ENCODE measurements around the gene GTF2H4.

- TF ChIP-seq, protein P1, sequence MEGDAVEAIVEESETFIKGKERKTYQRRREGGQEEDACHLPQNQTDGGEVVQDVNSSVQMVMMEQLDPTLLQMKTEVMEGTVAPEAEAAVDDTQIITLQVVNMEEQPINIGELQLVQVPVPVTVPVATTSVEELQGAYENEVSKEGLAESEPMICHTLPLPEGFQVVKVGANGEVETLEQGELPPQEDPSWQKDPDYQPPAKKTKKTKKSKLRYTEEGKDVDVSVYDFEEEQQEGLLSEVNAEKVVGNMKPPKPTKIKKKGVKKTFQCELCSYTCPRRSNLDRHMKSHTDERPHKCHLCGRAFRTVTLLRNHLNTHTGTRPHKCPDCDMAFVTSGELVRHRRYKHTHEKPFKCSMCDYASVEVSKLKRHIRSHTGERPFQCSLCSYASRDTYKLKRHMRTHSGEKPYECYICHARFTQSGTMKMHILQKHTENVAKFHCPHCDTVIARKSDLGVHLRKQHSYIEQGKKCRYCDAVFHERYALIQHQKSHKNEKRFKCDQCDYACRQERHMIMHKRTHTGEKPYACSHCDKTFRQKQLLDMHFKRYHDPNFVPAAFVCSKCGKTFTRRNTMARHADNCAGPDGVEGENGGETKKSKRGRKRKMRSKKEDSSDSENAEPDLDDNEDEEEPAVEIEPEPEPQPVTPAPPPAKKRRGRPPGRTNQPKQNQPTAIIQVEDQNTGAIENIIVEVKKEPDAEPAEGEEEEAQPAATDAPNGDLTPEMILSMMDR (IDR thresholded peaks at IDR 0.05), result no peak
- TF ChIP-seq POLR2A (IDR thresholded peaks at IDR 0.05), result no peak
Observed at GRCh38 chr6:30882759-30883684, 25.0 kb upstream of the GTF2H4 start.

Data from adrenal gland (tissue), 5 donors.